ENCODE results near the gene OLFML2B.

- no peak for TF ChIP-seq CTCF (IDR thresholded peaks at IDR 0.05)
- TF ChIP-seq POLR2A (IDR thresholded peaks at IDR 0.05) = no peak
These were observed 5.5 kb upstream of the OLFML2B start for GRCh38 chr1:162029157-162029556.
